ENCODE data around the gene MTPN.

The MTPN gene

DNA sequence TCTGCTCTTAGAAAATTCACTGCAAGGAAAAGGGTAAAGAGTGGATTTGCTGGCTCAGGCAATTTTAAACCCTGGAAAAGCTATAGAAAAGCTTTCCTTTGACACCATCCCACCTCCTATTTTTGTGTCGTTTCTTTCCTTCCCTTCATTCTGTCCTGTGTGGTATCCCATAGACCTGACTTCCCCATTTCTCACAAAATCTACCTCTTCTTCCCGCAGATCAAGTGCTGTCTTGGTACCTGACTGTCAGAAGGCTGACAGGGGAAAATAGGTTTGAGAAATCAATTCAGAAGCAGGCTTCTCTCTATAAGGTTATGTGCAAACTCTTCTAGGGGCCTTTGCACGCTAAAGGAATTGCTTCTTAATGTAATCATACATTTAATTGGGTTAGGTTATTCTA, 98.9 kb downstream of the MTPN start:
- no peak for DNase-seq

DNA sequence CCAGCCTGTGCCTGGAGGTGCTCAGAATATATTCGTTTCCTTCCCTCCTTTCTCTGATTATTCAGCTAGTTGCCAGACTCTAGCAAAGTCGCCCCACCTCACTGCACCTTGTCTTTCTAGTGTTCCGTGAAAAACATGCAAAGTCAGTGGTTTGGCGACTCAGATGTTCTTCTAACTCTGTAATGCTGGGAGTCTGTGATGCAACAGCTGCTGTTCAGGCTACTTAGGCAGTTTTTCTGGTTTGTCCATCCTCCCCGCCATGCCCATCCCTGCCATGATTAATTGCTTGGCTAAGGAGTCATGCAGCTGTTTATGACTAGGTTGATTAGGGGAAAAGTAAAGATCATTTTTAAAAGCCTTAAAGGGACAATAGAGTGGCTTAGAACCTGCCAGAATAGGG, 99.4 kb downstream of the MTPN start:
- DNase-seq: no peak
